HFFc6 (cell line): ENCODE data around the gene AMIGO3. TPM values are rescaled to one million over a fixed set of nuclear protein-coding genes. Genes with fewer than 3 reads are reported as not detected.

ENCODE experiments used
- DNase-seq: peaks from one replicate; pipeline ENCODE4 v3.0.0-alpha.2; 2018
- H3K27ac Mint-ChIP-seq: 2 replicates; pipeline ENCODE4 v1.8.0; 2020; ENCODE audit warnings: mild to moderate bottlenecking, mixed read lengths
- H3K27me3 Mint-ChIP-seq: 2 replicates; pipeline ENCODE4 v1.8.0; 2021; ENCODE audit warnings: mild to moderate bottlenecking, moderate library complexity, mixed read lengths; ENCODE audit not compliant: insufficient read depth
- H3K36me3 Mint-ChIP-seq: 2 replicates; pipeline ENCODE4 v1.8.0; 2021; ENCODE audit warnings: low read depth, mixed read lengths
- H3K4me1 Mint-ChIP-seq: 2 replicates; pipeline ENCODE4 v1.8.0; 2020; ENCODE audit warnings: low read depth, mixed read lengths
- H3K4me3 Mint-ChIP-seq: 2 replicates; pipeline ENCODE4 v1.8.0; 2020; ENCODE audit warnings: mild to moderate bottlenecking, moderate library complexity, mixed read lengths
- H3K9me3 Mint-ChIP-seq: 2 replicates; pipeline ENCODE4 v1.8.0; 2020; ENCODE audit warnings: mild to moderate bottlenecking, mixed read lengths
- CTCF ChIP-seq: fragments of 200-600 bp; sonication (generic); IDR thresholded peaks from 2 replicates; pipeline ENCODE4 v1.5.0; 2021; ENCODE audit warnings: antibody characterized with exemption, mild to moderate bottlenecking
- total RNA-seq, 6 experiments: library from RNA; stranded (reverse); fragmentation: NEBNext Ultra II Directional; extraction: Animal tissue kit (Norgen Biotek cat#: 25700); gene quantifications; 2 replicates in 1 of 6; 3 replicates in 5 of 6; pipeline ENCODE4 v1.2.3, GENCODE V29; 2021

The AMIGO3 gene
- total RNA-seq, 6 experiments from 2014 or later, result 0.43 to 0.61 TPM; not detected in 4

DNA sequence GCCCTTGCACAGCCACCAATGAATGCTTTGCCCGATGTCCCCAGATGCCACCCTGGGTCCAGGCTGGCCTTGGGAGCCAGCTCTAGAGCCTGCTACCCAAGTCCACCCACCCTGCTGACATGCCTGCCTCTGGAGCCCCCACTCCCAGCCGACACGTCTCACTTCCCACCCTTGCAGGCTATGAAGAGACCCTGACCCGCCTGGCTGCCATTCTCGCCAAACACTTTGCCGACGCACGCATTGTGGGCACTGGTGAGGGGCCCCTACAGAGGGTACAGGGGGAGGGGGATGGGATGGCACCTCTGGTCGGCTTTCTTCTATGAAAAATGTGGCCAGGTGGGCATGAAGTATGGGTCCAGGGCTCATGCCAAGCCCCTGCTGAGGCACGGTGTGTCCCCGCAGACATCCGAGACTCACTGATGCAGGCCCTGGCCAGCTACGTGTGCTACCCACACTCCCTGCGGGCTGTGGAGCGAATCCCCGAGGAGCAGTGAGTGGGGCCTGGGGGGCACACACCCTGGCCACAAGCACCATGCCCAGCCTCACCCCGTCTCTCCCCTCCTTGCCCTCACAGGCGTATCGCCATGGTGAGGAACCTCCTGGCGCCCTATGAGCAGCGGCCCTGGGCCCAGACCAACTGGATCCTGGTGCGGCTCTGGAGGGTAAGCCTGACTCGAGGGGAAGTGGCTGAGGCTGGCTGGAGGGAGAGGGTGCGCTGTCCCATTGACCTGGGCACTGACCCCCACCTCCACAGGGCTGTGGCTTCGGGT lies 6.0 kb downstream of the AMIGO3 start:
- TF ChIP-seq CTCF, result no peak
- Mint-ChIP-seq H3K36me3 (peaks cover 2% of the 10 kb centered on the region), H3K9me3 (peaks cover under 1% of the 10 kb centered on the region; the same call in 1 of the 2 replicates), H3K27me3 (peaks cover 8% of the 10 kb centered on the region), H3K4me1 (peaks cover 2% of the 10 kb centered on the region), H3K27ac (no peak overlapping the region), H3K4me3 (no peak overlapping the region)
- DNase-seq, result no peak

DNA sequence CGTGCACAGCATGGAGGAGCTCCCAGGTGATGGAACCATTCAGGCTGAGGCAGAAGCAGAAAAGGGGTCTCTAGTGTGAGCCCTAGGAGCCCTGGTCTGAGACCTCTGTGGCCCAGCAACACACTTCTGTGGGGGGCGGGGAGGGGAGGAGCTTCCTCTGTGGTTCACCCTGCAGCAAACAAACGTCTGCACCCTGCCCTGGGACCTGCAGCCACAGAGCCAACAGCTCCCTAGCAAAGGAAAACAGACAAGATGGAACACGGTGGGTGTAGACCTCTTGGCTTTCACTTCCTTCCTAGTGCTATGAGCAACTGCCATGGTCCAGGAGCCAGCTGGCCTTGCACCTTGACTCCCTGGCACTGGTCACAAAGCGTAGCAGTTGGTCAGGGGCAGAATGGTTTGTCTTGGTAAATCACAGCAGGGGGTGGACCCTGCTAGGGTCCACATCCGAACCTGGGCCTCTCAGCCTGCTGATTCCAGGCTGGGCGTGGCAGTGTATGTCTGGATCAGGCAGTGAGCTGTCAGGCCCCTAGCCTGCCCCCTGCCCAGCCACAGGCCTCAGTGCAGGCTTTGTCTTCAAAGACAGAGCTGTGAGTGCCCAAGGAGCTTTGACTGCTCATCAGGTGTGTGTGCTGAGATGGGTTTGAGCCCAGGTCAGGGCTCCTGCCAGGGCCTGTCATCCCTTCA lies 6.7 kb downstream of the AMIGO3 start:
- H3K9me3 Mint-ChIP-seq, result no peaks in the 10 kb centered on the region
- H3K36me3 Mint-ChIP-seq, result no peaks in the 10 kb centered on the region
- no peak overlapping the region for H3K4me3 Mint-ChIP-seq
- DNase-seq, result no peak
- peaks cover 8% of the 10 kb centered on the region for H3K27me3 Mint-ChIP-seq
- H3K4me1 Mint-ChIP-seq, result peaks cover 1% of the 10 kb centered on the region
- no peak overlapping the region for H3K27ac Mint-ChIP-seq
- TF ChIP-seq CTCF, result no peak

GRCh38 chr3:49712166-49712565 lies 7.3 kb downstream of the AMIGO3 start:
- DNase-seq, result no peak
- no peak overlapping the region for H3K4me3 Mint-ChIP-seq
- H3K27me3 Mint-ChIP-seq, result peaks cover 3% of the 10 kb centered on the region
- H3K9me3 Mint-ChIP-seq, result no peaks in the 10 kb centered on the region
- H3K27ac Mint-ChIP-seq, result no peak overlapping the region
- peaks cover 7% of the 10 kb centered on the region for H3K4me1 Mint-ChIP-seq
- no peaks in the 10 kb centered on the region for H3K36me3 Mint-ChIP-seq
- no peak for TF ChIP-seq CTCF

- Mint-ChIP-seq H3K4me3 (no peak overlapping the region), H3K4me1 (peaks cover 12% of the 10 kb centered on the region), H3K27me3 (peaks cover 3% of the 10 kb centered on the region), H3K36me3 (no peaks in the 10 kb centered on the region), H3K27ac (no peak overlapping the region), H3K9me3 (no peaks in the 10 kb centered on the region)
- DNase-seq, result no peak
- no peak for TF ChIP-seq CTCF
Observed at GRCh38 chr3:49711489-49711888, 8.0 kb downstream of the AMIGO3 start.

DNA sequence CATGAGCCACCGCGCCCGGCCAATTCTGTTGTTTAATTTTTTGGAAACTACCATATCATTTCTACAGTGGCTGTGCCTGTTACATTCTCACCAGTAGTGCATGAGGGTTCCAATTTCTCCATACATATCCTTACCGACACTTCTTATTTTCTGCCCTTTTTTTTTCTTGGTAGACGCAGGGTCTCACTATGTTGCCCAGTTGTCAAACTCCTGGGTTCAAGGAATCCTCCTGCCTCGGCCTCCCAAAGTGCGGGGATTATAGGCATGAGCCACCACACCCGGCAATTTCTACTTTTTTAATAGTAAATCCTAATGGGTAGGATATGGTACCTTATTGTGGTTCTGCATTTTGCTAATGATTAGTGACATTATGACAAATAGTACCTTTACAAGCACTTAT lies 9.6 kb downstream of the AMIGO3 start:
- Mint-ChIP-seq H3K4me1 (peaks cover 12% of the 10 kb centered on the region), H3K27me3 (peaks cover 3% of the 10 kb centered on the region), H3K4me3 (no peak overlapping the region), H3K9me3 (no peaks in the 10 kb centered on the region), H3K36me3 (no peaks in the 10 kb centered on the region), H3K27ac (no peak overlapping the region)
- no peak for DNase-seq
- TF ChIP-seq CTCF, result no peak
